Smooth muscle cell (in vitro differentiated cells): ENCODE results near the gene SEMA3F. TPM values are rescaled to one million over a fixed set of nuclear protein-coding genes. Genes with fewer than 3 reads are reported as not detected.
A peak's percentile ranks its signal among the peaks of the same experiment; 100 is the strongest.

Experiments
- DNase-seq: peaks from one replicate; lab custom pipeline; 2025; ENCODE audit not compliant: unreplicated experiment; lab: John Stamatoyannopoulos, UW
- H2AFZ ChIP-seq: fragments of 200-600 bp; sonication (generic); 2 replicates; pipeline ENCODE4 v1.6.0; 2016; ENCODE audit warnings: antibody characterized with exemption, low read depth, mild to moderate bottlenecking
- H3F3A ChIP-seq: fragments of 200-600 bp; sonication (generic); 2 replicates; pipeline ENCODE4 v1.6.0; 2017; ENCODE audit warnings: antibody characterized with exemption, low read depth
- H3K27ac ChIP-seq: fragments of 200-600 bp; sonication (generic); 2 replicates; pipeline ENCODE4 v1.5.1; 2016; ENCODE audit warnings: low read depth, mild to moderate bottlenecking
- H3K27me3 ChIP-seq: fragments of 200-600 bp; sonication (generic); 2 replicates; pipeline ENCODE4 v1.6.1; 2016; ENCODE audit warnings: low read depth, mild to moderate bottlenecking
- H3K36me3 ChIP-seq: fragments of 200-600 bp; sonication (generic); 2 replicates; pipeline ENCODE4 v1.5.1; 2016; ENCODE audit warnings: low read depth
- H3K4me1 ChIP-seq: fragments of 200-600 bp; sonication (generic); 2 replicates; pipeline ENCODE4 v1.5.1; 2016; ENCODE audit warnings: low read depth
- H3K4me2 ChIP-seq: fragments of 200-600 bp; sonication (generic); 2 replicates; pipeline ENCODE4 v1.6.0; 2016; ENCODE audit warnings: mild to moderate bottlenecking
- H3K4me3 ChIP-seq: fragments of 200-600 bp; sonication (generic); 2 replicates; pipeline ENCODE4 v1.5.1; 2016; ENCODE audit warnings: mild to moderate bottlenecking
- H3K79me2 ChIP-seq: fragments of 200-600 bp; sonication (generic); 2 replicates; pipeline ENCODE4 v1.6.0; 2016; ENCODE audit warnings: low read depth, mild to moderate bottlenecking
- H3K9ac ChIP-seq: fragments of 200-600 bp; sonication (generic); 2 replicates; pipeline ENCODE4 v1.6.0; 2016; ENCODE audit warnings: low read depth
- H3K9me3 ChIP-seq: fragments of 200-600 bp; sonication (generic); replicated peaks from 2 replicates; pipeline ENCODE4 v1.5.1; 2016; ENCODE audit warnings: low read depth
- H4K20me1 ChIP-seq: fragments of 200-600 bp; sonication (generic); 2 replicates; pipeline ENCODE4 v1.6.0; 2016; ENCODE audit warnings: low read depth
- WGBS: methylation state at CpG from one replicate; pipeline ENCODE4 v1.1.7; 2016; ENCODE audit warnings: low lambda C conversion rate; 5-methylcytosine and 5-hydroxymethylcytosine counted together
- polyA plus RNA-seq: library from polyadenylated mRNA; unstranded; fragments of >200 nt; fragmentation: Nextera tagmentation; extraction: Ambion mirVana; gene quantifications from 2 replicates; pipeline ENCODE4 v1.2.1, GENCODE V29; 2016
- total RNA-seq: library from RNA; depleted of rRNA; stranded (reverse); fragments of >200 nt; gene quantifications from 2 replicates; pipeline ENCODE4 v1.2.3, GENCODE V29; 2014
- TF ChIP-seq, protein P1 (sequence below): fragments of 200-600 bp; sonication (generic); IDR thresholded peaks from 2 replicates; pipeline ENCODE4 v1.5.1; 2017; ENCODE audit warnings: borderline replicate concordance, mild to moderate bottlenecking, antibody characterized with exemption; ENCODE audit not compliant: insufficient read depth, poor library complexity, severe bottlenecking

Gene SEMA3F
- total and polyA plus RNA-seq, 2 experiments from 2014 or later: 9.2 to 16.9 TPM

GRCh38 chr3:50153782-50154475 is 1.2 kb upstream of the SEMA3F start:
- no peaks in the 10 kb centered on the region for H3F3A ChIP-seq
- H3K4me2 ChIP-seq: peak overlapping the region; percentile 91
- TF ChIP-seq, protein P1, sequence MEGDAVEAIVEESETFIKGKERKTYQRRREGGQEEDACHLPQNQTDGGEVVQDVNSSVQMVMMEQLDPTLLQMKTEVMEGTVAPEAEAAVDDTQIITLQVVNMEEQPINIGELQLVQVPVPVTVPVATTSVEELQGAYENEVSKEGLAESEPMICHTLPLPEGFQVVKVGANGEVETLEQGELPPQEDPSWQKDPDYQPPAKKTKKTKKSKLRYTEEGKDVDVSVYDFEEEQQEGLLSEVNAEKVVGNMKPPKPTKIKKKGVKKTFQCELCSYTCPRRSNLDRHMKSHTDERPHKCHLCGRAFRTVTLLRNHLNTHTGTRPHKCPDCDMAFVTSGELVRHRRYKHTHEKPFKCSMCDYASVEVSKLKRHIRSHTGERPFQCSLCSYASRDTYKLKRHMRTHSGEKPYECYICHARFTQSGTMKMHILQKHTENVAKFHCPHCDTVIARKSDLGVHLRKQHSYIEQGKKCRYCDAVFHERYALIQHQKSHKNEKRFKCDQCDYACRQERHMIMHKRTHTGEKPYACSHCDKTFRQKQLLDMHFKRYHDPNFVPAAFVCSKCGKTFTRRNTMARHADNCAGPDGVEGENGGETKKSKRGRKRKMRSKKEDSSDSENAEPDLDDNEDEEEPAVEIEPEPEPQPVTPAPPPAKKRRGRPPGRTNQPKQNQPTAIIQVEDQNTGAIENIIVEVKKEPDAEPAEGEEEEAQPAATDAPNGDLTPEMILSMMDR: no peak
- H3K9me3 ChIP-seq: no peaks in the 10 kb centered on the region
- peaks cover 31% of the 10 kb centered on the region for H3K27me3 ChIP-seq
- H3K36me3 ChIP-seq: no peaks in the 10 kb centered on the region
- H3K79me2 ChIP-seq: no peaks in the 10 kb centered on the region
- peaks cover 31% of the 10 kb centered on the region for H3K4me1 ChIP-seq
- H3K27ac ChIP-seq: no peak overlapping the region
- WGBS: 36% methylated on average over 6 of the region's 9 CpGs
- peaks cover 5% of the 10 kb centered on the region for H4K20me1 ChIP-seq
- no peak overlapping the region for H2AFZ ChIP-seq
- no peak for DNase-seq
- H3K4me3 ChIP-seq: peak overlapping the region; percentile 63
- no peak overlapping the region for H3K9ac ChIP-seq

DNA sequence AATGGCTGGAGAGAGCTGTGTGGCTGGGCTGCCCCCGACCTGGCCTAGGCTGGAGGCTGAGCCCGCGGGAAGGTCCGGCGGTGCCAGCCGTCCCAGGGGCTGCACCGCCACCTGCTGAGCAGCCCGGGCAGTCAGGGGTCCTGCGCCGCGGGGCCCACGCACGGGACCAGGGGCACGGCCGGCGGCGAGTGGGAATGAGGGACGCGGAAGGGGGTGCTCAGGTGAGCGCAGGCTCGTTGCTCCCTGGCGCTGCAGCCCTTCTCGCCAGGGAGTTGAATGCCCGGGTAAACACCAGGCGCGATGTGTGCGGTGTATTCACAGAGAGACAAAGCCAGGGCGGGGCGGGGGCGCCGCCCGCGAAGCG is 666 bp upstream of the SEMA3F start:
- no peak overlapping the region for H2AFZ ChIP-seq
- no peaks in the 10 kb centered on the region for H3K79me2 ChIP-seq
- H3F3A ChIP-seq: no peaks in the 10 kb centered on the region
- peak overlapping the region; percentile 91 for H3K4me2 ChIP-seq
- H3K27me3 ChIP-seq: peaks cover 31% of the 10 kb centered on the region
- peak overlapping the region; percentile 63 for H3K4me3 ChIP-seq
- H3K27ac ChIP-seq: no peak overlapping the region
- peaks cover 31% of the 10 kb centered on the region for H3K4me1 ChIP-seq
- WGBS: 7% methylated on average over 34 of the region's 34 CpGs
- no peak overlapping the region for H3K9ac ChIP-seq
- H3K9me3 ChIP-seq: no peaks in the 10 kb centered on the region
- no peak for DNase-seq
- H3K36me3 ChIP-seq: no peaks in the 10 kb centered on the region
- peaks cover 5% of the 10 kb centered on the region for H4K20me1 ChIP-seq
- TF ChIP-seq, protein P1: peak; percentile 8

DNA sequence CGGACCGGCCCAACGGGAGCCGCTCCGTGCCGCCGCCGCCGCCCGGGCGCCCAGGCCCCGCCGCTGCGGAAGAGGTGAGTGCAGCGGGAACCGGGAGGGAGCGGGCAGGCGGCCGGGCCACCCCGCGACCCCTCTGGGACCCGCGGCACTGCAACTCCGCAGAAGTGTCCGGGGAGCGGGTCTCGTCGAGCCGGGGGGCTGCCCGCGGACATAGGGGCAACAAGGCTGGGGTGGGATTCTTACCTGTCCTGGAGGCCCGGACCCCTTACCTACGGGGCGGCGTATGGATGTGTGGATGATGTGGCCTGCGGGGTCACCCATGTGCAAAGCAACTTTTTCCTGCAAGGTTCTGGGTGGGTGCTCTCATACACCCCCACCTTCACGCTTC is 361 bp downstream of the SEMA3F start:
- no peak for DNase-seq
- WGBS: under 1% methylated on average over 29 of the region's 37 CpGs
- TF ChIP-seq, protein P1: no peak
- Histone ChIP-seq H3K27ac (no peak overlapping the region), H3K79me2 (no peaks in the 10 kb centered on the region), H3K9me3 (no peaks in the 10 kb centered on the region), H3K4me2 (peak overlapping the region; percentile 91), H3K27me3 (peaks cover 31% of the 10 kb centered on the region), H3K4me3 (peak overlapping the region; percentile 63), H3K9ac (peak overlapping the region; percentile 43), H4K20me1 (peaks cover 9% of the 10 kb centered on the region), H2AFZ (no peak overlapping the region), H3K4me1 (peaks cover 31% of the 10 kb centered on the region), H3K36me3 (no peaks in the 10 kb centered on the region), H3F3A (no peaks in the 10 kb centered on the region)

DNA sequence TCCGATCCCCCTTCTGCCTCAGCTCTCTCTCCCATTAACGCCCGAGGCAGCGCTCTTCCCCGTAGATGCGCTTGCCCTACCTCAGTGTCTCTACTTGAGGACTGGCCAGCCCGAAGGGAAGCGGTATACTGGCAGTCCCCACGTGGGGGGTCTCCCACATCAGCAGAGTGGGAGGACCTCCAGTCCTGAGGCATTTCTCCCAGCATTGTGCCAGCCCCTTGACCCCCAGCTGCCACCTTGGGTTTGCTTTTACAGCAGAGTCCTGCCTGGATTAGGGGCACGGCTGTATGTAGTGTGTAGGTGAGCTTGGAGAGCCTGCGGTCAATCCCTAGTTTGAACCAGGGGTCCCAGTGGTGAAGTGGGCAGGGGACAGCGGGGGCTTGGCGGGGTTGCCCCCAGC is 767 bp downstream of the SEMA3F start:
- H4K20me1 ChIP-seq: peaks cover 9% of the 10 kb centered on the region
- peak overlapping the region; percentile 43 for H3K9ac ChIP-seq
- DNase-seq: no peak
- H3K9me3 ChIP-seq: no peaks in the 10 kb centered on the region
- peak overlapping the region; percentile 63 for H3K4me3 ChIP-seq
- 12% methylated on average over 13 of the region's 13 CpGs for WGBS
- H3K4me2 ChIP-seq: peak overlapping the region; percentile 91
- no peak overlapping the region for H3K27ac ChIP-seq
- H3F3A ChIP-seq: no peaks in the 10 kb centered on the region
- H3K36me3 ChIP-seq: no peaks in the 10 kb centered on the region
- TF ChIP-seq, protein P1: no peak
- H3K4me1 ChIP-seq: peaks cover 31% of the 10 kb centered on the region
- peaks cover 31% of the 10 kb centered on the region for H3K27me3 ChIP-seq
- H2AFZ ChIP-seq: no peak overlapping the region
- no peaks in the 10 kb centered on the region for H3K79me2 ChIP-seq
